Measurements from ENCODE around the gene CAD. TPM values are rescaled to one million over a fixed set of nuclear protein-coding genes. Genes with fewer than 3 reads are reported as not detected.

The CAD gene
- total RNA-seq, 1 experiment from 2014 or later: 130 TPM

DNA sequence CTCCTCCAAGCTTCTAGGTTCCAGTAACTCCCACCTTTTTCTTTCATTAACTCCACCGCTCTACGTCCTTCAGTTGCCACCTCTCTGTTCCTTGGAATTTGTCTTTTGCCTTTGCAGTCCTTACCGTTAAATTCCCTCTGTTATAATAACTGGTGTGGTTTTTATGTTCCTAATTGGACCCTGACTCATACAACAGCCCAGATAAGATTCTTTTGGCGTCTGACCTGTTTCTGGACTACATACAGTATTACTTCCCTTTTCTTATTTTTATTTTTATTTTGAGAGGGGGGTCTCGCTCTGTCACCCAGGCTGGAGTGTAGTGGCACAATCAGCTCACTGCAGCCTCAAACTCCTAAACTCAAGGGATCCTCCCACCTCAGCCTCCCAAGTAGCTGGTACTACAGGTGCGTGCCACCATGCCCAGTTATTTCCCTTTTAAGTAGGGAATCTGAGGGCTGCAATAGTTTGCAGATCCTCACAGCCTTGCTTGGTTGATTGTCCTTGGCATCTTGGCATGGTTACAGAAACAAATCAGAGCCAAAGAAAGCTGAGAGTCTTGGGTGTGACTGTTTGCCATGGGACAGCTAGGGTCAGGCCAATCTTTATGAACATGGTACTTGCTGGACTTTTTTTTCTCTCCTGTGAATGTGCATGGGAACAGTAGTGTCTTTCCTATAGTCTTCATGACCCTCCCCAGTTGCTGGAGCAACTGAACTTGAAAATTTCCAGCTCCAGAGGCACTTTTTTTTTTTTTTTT, 46.4 kb upstream of the CAD start:
- H3K23me2 ChIP-seq (ENCODE audit: insufficient read length, low read depth, low read length, poor library complexity, severe bottlenecking): no peaks in the 10 kb centered on the region
- no peak overlapping the region; a peak in 1 of 5 replicates for H3K4me3 Mint-ChIP-seq

More for the DNA sequence above, 46.4 kb upstream of the CAD start:
- Histone ChIP-seq H3K18ac (ENCODE audit: insufficient read length, low read depth, low read length) (no peak overlapping the region), H3K9ac (ENCODE audit: extremely low read depth, insufficient read length, low read length) (no peak overlapping the region), H4K91ac (ENCODE audit: insufficient read length, low read depth, low read length) (no peak overlapping the region), H3K27ac (ENCODE audit: insufficient read length, low read depth, low read length) (no peak overlapping the region), H4K20me1 (ENCODE audit: control insufficient read depth, insufficient read depth, insufficient read length) (no peaks in the 10 kb centered on the region), H3K56ac (ENCODE audit: insufficient read length, low read depth, low read length) (no peak overlapping the region), H2BK120ac (ENCODE audit: low read depth, low read length, poor library complexity, severe bottlenecking) (no peak overlapping the region), H4K8ac (replicated peaks; ENCODE audit: insufficient read length, low read depth, low read length) (no peak overlapping the region), H2AFZ (ENCODE audit: low read length) (no peak overlapping the region), H2BK20ac (ENCODE audit: low read depth, low read length, poor library complexity, severe bottlenecking) (no peak overlapping the region), H3K79me1 (ENCODE audit: insufficient read depth, low read depth, low read length, poor library complexity, severe bottlenecking) (no peaks in the 10 kb centered on the region), H2BK12ac (ENCODE audit: insufficient read length, low read depth, low read length) (no peak overlapping the region), H3K9me3 (ENCODE audit: control insufficient read depth, low read depth, low read length) (no peaks in the 10 kb centered on the region), H3K23ac (ENCODE audit: insufficient read length, low read depth, low read length) (no peak overlapping the region), H2BK5ac (ENCODE audit: insufficient read length, low read length) (no peak overlapping the region), H3K4ac (ENCODE audit: low read depth, low read length) (no peak overlapping the region), H3T11ph (ENCODE audit: low read length) (no peak overlapping the region), H3K79me2 (ENCODE audit: insufficient read depth, low read length) (no peaks in the 10 kb centered on the region), H3K4me1 (ENCODE audit: insufficient read depth, low read length) (peaks cover 2% of the 10 kb centered on the region; the same call in 1 of the 2 replicates), H3K14ac (ENCODE audit: insufficient read depth, low read length) (no peak overlapping the region), H3K27me3 (ENCODE audit: insufficient read depth, low read length) (no peaks in the 10 kb centered on the region), H2BK15ac (ENCODE audit: low read depth, low read length) (no peak overlapping the region), H4K5ac (ENCODE audit: insufficient read length, low read depth, low read length) (no peak overlapping the region), H3K4me2 (ENCODE audit: insufficient read depth, insufficient read length, low read length) (peak overlapping the region; percentile 38), H2AK5ac (ENCODE audit: insufficient read length, low read length) (no peak overlapping the region)
- no peak for DNase-seq
- Mint-ChIP-seq H3K27ac (no peak overlapping the region), H3K27me3 (ENCODE audit: low read depth) (peaks cover 15% of the 10 kb centered on the region), H3K4me1 (peaks cover 13 to 19% of the 10 kb centered on the region in 2 experiments), H3K9me3 (peaks cover 0 to 3% of the 10 kb centered on the region in 2 experiments; a peak in 1 of 5 replicates), H3K36me3 (ENCODE audit: insufficient read depth in 1 of 3, low read depth in 3 of 3) (no peaks in the 10 kb centered on the region)
- TF ChIP-seq, protein P1, sequence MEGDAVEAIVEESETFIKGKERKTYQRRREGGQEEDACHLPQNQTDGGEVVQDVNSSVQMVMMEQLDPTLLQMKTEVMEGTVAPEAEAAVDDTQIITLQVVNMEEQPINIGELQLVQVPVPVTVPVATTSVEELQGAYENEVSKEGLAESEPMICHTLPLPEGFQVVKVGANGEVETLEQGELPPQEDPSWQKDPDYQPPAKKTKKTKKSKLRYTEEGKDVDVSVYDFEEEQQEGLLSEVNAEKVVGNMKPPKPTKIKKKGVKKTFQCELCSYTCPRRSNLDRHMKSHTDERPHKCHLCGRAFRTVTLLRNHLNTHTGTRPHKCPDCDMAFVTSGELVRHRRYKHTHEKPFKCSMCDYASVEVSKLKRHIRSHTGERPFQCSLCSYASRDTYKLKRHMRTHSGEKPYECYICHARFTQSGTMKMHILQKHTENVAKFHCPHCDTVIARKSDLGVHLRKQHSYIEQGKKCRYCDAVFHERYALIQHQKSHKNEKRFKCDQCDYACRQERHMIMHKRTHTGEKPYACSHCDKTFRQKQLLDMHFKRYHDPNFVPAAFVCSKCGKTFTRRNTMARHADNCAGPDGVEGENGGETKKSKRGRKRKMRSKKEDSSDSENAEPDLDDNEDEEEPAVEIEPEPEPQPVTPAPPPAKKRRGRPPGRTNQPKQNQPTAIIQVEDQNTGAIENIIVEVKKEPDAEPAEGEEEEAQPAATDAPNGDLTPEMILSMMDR (conservative IDR thresholded peaks at IDR 0.05): no peak
- no CpG with 5 or more reads among the region's 6 CpGs for WGBS (ENCODE audit: extremely low coverage, insufficient read length, low lambda C conversion rate)

Measured in H9 (cell line).